ENCODE measurements around the gene PDE10A.

PDE10A gene

DNA sequence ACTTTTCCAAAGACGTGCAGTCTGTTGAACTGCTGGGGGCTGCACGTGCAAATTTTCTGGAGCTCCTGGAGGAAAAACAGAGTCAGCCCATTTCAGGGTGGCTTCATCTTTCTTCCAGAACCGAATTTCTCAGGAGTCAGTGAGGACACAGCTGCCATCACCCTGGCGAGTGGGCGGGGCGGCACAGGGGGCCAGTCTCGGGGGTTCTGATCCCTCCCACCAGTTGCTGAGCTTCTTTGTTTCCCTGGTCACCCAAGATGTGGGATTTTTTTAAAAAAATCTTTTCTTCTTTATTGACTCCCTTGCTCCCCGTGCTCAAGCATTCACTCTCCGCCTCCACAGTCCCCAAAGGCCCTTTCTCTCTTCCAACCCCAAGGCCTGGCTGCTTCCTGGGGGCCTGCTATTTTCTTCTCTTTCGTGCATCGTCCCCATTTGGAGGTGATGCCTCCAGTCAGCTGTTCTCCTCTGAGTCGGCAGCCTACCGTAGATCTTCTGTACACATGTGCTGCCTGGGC, 362.6 kb downstream of the PDE10A start:
- DNase-seq (ENCODE audit: low read depth in 1 of 2, low spot score in 1 of 2): no peak

DNA sequence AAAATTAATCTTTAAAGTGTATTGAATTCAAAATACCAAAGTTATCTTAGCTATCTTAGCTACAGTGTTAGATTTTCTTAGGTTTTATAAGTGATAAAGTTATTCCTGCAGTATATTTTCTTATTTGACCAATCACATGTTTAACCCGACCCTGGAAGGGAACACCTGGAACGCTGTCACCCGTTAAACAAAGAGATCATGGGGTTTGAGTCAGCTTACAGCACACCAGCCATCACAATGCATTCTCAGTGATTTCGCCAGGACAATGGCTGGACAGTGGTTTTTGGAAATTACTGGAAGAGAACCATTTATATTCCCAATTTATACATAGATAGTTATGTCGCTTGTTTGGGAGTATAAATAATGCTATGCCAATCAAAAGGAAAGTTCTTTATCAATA, 364.2 kb downstream of the PDE10A start:
- DNase-seq (ENCODE audit: low read depth in 1 of 2, low spot score in 1 of 2): no peak

GRCh38 chr6:165298402-165298801, 364.6 kb downstream of the PDE10A start:
- DNase-seq (ENCODE audit: low read depth in 1 of 2, low spot score in 1 of 2): no peak

- DNase-seq (ENCODE audit: low read depth in 1 of 2, low spot score in 1 of 2): no peak
Observed at GRCh38 chr6:165292657-165293056, 370.4 kb downstream of the PDE10A start.

Measured in activated T-helper 1 cell treated with anti-CD3 and anti-CD28 coated beads, Interleukin-2, amount 50 U/mL, for 16 hours (primary cell).